H1 (cell line): ENCODE measurements around the gene C20orf173. TPM values are rescaled to one million over a fixed set of nuclear protein-coding genes. Genes with fewer than 3 reads are reported as not detected.

ENCODE experiments used
- E2F6 ChIP-seq: IDR thresholded peaks from 2 replicates; pipeline ENCODE4 v1.6.1; 2012; ENCODE audit warnings: inconsistent platforms
- MAFK ChIP-seq: IDR thresholded peaks from 2 replicates; pipeline ENCODE4 v1.6.1; 2012; ENCODE audit warnings: low read depth, mild to moderate bottlenecking, improper control_type of control experiment, low read length
- NANOG ChIP-seq: IDR thresholded peaks from 2 replicates; pipeline ENCODE4 v1.6.1; 2011; ENCODE audit warnings: low read length, low read depth, mild to moderate bottlenecking, inconsistent platforms; ENCODE audit not compliant: insufficient read depth, poor library complexity, severe bottlenecking
- NRF1 ChIP-seq: IDR thresholded peaks from 2 replicates; pipeline ENCODE4 v1.6.1; 2011; ENCODE audit warnings: mild to moderate bottlenecking, low read depth, low read length, improper control_type of control experiment
- TBP ChIP-seq: IDR thresholded peaks from 2 replicates; pipeline ENCODE4 v1.6.1; 2011; ENCODE audit warnings: low read depth, low read length, improper control_type of control experiment
- TCF12 ChIP-seq: IDR thresholded peaks from 2 replicates; pipeline ENCODE4 v1.6.1; 2011; ENCODE audit warnings: low read depth, mild to moderate bottlenecking, low read length
- polyA plus RNA-seq, 7 experiments: library from polyadenylated mRNA; depleted of rRNA in 3 of 7; stranded (reverse) in 5 of 7; unstranded in 2 of 7; fragments of >200 nt in 5 of 7; fragments of 200-250 nt in 2 of 7; gene quantifications; 1 replicate in 5 of 7; 2 replicates in 1 of 7; 4 replicates in 1 of 7; pipeline versions ENCODE4 v1.2.1 to v1.2.3, GENCODE V29; 2011 to 2013; ENCODE audit warnings: missing spikeins in 2 of 7, mixed read lengths in 2 of 7
- total RNA-seq: library from RNA; stranded (reverse); fragmentation: NEBNext Ultra II Directional; extraction: Animal tissue kit (Norgen Biotek cat#: 25700); gene quantifications from 2 replicates; pipeline ENCODE4 v1.2.1, GENCODE V29; 2021

C20orf173 gene
- total and polyA plus RNA-seq, 2 of the 8 experiments (the other 6 are each of a cell fraction or from before 2014, with no cell fraction given): not detected

- TF ChIP-seq E2F6 (no peak), TBP (no peak), TCF12 (no peak), MAFK (no peak), NANOG (no peak), NRF1 (no peak)
- TF ChIP-seq, all 59 proteins: peak for 0
Measured at GRCh38 chr20:35510951-35511735, 18.3 kb downstream of the C20orf173 start (continued).
